Femur (tissue), 1 donor: ENCODE data around the gene KRT10.
"Not testable (repeated sequence)": the region's sequence is repeated elsewhere in the genome, so short reads cannot be mapped to it uniquely, and the experiment has no call there.

ENCODE experiments used
- DNase-seq: peaks from one replicate; pipeline ENCODE4 v3.0.0-alpha.2; 2017

KRT10 gene

DNA sequence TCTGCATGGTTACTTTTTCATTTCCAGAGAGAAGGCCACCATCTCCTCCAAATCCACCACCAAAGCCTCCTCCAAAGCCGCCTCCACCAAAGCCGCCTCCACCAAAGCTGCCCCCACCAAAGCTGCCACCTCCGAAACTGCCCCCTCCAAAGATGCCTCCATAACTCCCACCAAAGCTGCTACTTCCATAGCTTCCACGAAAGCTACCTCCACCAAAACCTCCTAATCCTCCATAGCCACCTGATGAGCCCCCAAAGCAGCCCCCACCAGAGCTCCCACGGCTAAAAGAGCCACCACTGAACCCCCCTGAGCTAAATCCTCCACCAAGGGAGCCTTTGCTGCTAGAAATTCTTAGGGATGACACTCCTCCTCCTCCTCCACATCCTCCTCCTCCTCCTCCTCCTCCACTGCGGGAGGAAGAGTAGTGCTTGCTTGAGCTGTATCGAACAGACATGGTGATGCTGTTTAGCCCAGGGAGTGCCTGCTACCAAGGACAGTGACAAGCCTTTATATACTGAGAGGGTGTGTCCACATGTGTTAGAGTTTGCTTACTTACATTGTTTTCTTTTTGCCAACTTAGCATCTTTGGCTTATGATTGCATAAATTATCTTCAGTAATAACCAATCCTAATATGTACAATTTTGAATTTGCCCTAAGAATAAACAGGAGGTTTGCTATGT, at the start of gene KRT10:
KRT10 (minus strand) TSS at position 483 of the 681 bp plus-strand sequence; CDS start at position 454, 29 bp downstream.
- no peak for DNase-seq

DNA sequence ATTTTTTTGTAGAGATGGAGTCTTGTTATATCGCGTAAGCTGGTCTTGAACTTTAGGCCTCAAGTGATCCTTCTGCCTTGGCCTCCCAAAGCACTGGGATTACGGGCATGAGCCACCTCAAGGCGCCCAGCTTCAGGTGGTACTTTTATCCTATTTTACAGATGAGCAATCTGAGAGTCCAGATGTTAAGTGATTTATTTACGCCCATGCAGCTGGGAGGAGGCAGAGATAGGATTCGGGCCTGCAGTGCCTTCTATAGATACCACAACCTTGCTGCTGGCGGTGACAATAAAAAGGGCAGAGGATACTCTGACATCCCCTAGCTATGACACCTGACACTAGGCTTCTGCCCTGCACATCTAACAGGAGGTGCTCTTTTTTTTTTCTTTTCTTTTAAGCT, 48.9 kb upstream of the KRT10 start:
- no peak for DNase-seq

DNA sequence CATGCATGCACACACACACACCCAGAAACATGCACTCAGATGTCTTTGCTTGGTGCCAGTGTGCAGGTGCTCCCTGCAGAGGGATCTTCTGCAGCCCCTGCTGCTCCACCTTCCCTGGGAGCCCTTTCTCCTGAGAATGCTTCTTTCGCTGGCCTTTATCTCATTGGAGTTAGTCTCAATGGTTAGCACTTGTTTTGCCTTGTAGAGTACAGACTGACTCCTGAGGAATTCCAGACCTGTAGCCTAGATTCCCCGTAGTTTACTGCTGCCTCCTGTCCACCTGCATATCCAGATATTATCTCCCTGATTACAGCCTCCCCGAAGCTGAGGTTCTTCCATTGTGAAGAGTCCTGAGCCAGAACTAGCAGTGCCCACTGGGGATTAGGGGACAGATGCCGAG, 47.7 kb upstream of the KRT10 start:
- no peak for DNase-seq

GRCh38 chr17:40866838-40867237, 44.4 kb upstream of the KRT10 start, which contains the start of gene KRT12:
Gene KRT12 (minus strand): TSS chr17:40867223. CDS start chr17:40867186, 37 bp downstream.
- no peak for DNase-seq

DNA sequence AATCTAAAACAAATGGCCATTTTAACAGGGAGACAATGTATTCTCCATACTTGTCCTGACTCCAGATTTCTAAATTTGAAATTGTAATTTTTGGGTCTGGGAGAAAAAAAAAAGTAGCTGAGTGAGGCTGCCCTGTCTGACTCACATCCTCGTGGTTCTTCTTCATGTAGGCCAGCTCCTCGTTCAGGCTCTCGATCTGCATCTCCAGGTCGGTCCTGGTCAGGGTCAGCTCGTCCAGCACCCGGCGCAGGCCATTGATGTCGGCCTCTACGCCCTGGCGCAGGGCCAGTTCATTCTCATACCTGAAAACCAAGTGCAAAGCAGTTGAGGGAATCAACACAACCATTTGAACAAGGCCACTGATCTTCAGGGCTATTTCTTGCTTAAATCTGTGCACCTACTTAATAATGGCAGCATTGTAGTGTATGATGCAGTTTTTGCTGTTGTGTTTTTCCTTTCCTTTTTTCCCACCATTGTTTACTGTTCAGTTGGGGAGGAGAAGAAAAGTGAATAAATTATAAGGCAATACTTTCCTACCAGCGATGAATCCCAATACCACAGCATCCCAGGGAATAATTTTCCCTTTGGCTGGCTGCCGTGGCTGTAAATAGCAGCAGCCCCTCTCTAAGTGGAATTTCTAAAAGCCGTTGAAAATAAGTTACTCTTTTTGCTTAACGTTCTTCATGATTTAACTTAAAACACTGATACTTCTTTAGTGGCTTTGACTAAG, 42.4 kb upstream of the KRT10 start:
- peak; percentile 48 for DNase-seq

DNA sequence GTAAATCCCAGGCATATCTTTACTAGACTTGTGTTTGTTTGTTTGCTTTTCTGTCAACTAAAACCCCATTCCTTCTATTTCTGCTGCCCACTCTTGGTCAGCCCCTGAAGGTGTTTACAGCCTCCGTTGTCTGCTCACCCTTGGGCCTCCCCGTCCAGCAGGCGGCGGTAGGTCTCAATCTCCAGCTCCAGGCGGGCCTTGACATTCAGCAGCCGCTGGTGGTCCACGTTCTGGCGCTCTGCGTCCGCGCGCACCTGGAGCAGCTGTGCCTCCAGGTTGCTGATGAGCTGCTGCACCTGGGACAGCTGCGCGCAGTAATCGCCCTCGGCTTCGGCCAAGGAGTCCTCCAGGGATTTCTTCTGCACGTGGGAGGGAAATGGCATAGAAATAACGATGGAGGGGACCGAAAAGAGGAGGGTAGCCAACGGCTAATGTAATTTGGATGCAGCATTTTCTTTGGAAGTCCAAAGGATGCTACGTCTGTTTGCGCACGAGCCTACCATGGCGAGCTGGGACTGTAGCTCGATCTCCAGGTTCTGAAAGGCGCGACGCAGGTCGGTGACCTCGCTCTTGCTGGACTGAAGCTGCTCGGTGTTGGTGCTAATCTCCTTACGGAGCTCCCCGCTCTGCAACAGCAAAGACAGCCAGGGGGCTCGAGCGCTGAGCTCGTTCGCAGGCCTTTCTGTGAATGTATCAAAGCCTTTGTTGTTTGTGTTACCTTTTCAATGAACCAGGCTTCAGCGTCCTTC, 40.7 kb upstream of the KRT10 start:
- DNase-seq: no peak

GRCh38 chr17:40859536-40859935, 37.1 kb upstream of the KRT10 start:
- no peak for DNase-seq

GRCh38 chr17:40858667-40859066, 36.3 kb upstream of the KRT10 start:
- not testable (repeated sequence) for DNase-seq

GRCh38 chr17:40857535-40857934, 35.1 kb upstream of the KRT10 start:
- peak; percentile 27 for DNase-seq

GRCh38 chr17:40854175-40854814, 31.9 kb upstream of the KRT10 start:
- no peak for DNase-seq

DNA sequence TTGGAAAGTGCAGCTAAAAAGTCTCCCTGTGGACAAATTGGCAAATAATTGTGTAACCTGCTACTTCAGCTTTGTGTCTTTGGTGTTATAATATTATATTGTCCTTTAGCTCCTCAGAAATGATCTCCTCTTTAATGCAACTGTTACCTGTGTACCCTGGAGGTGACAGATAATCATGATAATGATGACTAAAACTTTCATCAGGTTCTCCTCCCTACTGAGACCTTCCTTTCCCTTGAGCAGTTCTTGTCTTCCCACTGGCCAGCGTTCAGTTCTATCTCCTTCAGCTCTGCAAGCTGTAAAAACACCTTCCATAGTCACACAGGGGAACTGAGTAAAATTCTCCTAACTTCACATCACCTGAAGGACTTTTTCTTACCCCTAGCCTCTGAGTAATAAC, 29.9 kb upstream of the KRT10 start:
- no peak for DNase-seq

DNA sequence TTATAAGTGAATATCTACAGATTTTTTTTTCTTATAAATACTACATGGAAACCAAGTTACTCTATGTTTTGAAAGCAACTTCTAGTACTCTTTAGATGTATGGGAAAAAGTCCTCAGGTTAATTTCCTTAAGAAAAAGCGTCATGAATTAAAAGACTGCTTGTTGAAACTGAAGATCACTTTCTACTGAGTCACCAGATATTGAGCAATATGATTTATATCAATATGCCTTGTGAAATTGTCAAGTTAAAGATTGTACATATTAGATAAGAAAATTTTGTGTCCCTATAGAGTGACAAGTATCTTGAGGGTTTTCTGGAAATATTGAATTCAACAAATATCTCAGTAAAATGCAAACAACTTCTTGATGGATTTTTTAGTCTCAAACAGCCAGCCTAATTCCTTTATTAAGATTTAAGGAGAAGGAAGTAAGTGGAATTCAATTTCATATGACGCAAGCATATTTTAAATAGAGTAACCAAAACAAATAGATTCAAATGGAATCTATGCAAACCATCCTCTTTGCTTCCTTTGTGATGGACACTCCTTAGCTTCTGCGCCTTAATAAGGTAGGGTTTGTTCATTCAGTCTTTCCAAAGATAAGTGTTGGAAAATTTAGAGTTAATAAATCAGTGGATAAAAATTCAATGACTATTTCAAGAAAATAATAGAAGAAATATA, 28.0 kb upstream of the KRT10 start:
- DNase-seq: no peak

- DNase-seq: no peak
These were observed 27.3 kb upstream of the KRT10 start for GRCh38 chr17:40849723-40850122.

GRCh38 chr17:40848583-40849235, 26.3 kb upstream of the KRT10 start:
- DNase-seq: no peak

DNA sequence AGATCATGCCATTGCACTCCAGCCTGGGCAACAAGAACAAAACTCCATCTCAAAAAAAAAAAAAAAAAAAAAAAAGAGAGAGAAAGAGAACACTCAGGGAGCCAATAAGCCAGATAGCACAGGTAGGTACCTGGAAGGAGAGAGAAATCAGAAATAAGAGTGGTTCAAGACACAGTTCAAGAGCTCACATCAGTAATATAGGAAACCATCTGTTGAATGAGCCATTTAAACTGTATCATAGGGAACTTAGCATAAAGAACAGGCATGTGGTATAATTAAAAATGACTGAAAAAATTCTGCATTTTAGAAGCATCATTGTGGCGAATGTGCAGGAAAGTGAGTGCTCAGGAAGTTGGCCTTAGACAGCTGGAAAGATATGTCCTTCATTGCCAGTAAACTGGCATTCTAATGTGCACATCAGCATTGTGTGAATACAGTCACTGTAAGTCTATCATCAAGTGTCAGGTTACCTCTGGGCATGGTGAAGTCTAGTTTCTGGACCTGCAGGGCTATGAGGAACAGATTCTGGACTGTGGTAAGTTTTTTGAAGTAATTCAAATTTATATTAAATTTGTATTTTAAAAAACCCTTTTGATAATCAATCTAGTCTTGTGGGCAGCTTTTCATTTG, 24.2 kb upstream of the KRT10 start:
- no peak for DNase-seq

DNA sequence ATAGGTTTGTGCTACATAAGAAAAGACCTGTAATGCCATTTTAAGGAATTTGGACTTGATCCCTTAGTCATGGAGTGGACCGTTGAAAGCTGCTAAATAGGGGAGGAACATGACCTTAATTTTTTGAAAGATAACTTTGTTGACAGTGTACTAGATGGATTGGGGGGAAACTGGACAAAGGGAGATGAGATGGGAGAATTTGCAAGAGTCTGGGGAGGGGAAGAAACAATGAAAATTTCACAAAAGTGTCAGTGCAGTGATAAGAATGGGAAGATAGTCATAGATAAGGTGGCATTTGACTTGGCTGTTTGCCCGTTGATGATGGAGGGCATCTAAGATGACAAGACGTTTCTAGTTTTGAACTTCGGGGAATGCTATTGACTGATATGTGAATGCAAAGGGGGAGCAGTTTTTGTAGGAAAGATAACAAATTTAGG, 22.3 kb upstream of the KRT10 start:
- DNase-seq: no peak

GRCh38 chr17:40843242-40843641, 20.8 kb upstream of the KRT10 start:
- DNase-seq: no peak

- DNase-seq: no peak
These were observed 18.8 kb upstream of the KRT10 start for GRCh38 chr17:40841246-40841645.

GRCh38 chr17:40839194-40839593, 16.8 kb upstream of the KRT10 start:
- DNase-seq: no peak

GRCh38 chr17:40836020-40836419, 13.6 kb upstream of the KRT10 start:
- no peak for DNase-seq

DNA sequence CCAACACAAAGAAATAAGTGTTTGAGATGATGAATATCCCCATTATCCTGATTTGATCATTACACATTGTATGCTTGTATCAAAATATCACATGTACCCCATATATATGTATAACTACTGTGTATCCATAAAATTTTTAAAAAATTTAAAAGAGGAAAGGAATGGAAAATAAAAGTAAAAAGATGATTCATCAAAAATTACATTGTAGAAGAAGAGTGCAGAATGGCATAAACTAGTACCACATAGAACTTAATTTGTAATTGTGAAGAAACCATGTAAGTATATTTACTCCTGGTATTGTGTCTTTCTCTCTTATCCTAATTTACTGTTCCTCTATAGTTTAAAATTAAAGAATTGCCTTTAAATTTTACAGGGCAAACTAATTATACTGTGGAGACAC, 11.5 kb upstream of the KRT10 start:
- no peak for DNase-seq

DNA sequence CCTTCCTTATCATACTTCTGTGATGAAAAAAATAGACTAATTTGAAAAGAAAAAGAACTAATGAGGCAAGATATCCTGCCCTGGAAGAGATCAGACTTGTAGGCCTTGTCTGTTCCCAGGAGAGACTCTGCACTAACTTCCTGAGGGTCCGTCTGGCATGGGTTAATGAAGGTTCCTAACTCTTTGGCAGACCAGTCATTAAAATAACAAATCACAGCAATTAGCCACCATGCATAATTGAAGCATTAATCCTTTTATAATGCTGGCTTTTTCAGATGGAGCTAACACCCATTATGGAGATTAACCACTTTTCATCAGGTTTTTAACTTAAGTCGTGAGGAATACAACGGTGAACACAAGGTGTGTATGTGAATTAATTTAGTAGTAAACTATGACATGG, 10.4 kb upstream of the KRT10 start:
- DNase-seq: no peak
